Measurements from ENCODE around the gene ZMYND10.

Gene ZMYND10

DNA sequence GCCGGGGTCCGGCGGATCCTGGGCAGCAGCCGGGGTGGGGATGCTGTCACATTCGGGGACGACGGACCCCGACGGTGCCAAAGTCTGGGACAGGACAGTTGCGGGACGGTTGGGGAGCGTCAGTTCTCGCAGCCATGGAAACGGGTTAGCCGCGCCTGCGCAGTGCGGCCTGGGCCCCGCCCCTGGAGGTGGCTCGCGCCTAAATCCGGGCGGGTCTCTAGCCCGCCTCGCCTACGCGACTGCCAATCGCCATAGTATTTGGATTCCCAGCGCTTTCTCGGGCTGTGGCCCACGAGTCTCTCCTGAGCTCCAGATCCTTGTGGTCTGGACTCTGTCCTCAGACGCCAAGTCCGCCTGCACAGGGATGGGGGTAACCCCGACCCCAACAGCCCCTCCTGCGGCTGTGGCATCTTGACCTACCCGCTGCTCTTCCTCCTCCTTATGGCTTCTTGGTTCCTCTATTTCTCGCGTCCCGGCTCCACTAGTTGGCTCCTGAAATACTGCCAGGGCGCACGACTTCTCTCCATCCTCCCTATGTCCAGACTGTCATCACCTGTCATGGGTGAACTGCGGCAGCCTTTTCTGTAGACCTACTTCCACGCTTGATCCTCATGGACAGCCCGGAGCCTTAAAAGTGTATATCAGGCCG, at the start of gene ZMYND10:
ZMYND10 (minus strand) TSS at position 147 of the 649 bp plus-strand sequence. CDS start 153 bp downstream, outside the sequence.
- DNase-seq (ENCODE audit: low read depth in 2 of 2): peak; percentile 35 to 45

GRCh38 chr3:50393061-50393460, 47.5 kb upstream of the ZMYND10 start:
- DNase-seq (ENCODE audit: low read depth in 2 of 2): no peak

DNA sequence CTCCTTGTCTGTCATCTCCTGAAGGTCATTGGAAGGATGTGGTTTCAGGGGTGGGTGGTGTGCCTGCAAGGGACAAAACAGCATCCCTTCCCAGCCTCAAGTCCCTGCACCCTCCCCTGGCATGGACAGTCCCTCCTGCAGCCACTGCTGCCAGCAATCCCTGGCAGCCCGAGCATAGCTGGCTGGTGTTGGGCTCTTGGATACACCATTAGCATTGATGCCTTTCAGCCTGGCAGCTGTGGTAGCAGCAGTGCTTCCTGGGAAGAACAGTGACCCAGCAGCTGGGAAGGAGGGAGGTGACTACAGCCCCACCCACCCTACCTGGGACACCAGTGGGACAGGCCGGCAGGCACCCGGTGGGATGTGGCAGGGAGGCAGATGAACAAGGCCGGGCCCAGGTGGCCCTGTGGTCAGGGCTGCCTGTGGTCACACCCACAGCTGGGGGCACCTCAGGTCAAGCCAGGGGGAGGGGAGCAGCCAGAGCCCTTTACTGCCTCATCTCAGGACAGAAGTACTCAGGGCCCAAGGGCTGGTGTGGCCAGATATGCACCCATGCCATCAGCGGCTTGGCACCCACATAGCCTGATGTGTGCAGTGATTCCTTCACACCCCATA, 46.7 kb upstream of the ZMYND10 start:
- DNase-seq (ENCODE audit: low read depth in 2 of 2): no peak

DNA sequence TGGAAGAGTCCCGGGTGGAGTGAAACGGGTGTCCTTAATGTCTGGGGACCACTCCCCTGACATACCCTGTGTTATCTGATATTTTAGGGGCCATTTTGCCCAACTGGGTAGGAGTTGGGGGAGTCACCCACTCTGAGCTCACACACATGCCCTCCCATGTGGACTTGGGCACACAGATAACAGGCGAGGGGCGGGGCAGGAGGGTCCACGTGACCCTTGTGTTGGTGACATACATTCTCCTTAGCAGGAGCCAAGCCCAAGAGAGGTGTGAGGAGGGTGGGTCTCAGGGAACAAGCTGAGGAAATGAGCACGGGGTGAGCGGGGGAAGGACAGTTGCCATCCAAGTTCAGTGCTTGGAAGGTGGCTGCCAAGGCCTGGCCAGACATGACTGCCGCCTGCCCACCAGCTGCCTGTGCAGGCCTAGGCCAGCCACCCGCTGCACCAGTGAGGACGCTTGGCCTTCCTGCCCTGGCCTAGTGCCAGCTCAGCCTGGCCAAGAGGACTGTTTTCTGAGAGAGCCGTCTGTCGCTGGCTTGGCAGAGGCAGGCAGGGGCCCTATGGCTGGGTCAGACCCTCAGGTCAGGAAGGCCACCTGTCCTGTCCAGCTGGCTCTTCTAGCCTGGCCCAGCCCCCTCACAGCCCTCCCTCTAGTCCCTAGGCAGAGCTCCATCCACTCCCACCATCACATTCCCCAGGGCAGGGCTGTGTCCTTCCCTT, 45.1 kb upstream of the ZMYND10 start:
- no peak for DNase-seq (ENCODE audit: low read depth in 2 of 2)

DNA sequence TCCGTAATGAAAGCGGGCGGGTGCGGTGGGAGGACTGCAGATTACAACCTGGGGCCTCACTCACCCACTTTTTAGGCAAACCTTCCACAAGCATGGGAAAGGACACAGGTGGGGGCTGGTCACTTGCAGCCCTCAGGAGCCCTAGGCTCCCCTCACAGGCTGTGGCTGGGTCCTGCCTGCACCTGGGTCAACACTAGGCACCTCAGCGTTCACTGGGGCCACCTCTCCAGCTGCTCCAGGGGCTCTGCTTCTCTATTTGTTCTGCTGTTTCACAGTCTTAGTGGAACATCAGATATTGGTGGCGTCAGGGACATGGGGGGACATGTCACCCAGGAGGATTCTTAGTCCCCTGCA, 43.9 kb upstream of the ZMYND10 start:
- DNase-seq (ENCODE audit: low read depth in 2 of 2): no peak

DNA sequence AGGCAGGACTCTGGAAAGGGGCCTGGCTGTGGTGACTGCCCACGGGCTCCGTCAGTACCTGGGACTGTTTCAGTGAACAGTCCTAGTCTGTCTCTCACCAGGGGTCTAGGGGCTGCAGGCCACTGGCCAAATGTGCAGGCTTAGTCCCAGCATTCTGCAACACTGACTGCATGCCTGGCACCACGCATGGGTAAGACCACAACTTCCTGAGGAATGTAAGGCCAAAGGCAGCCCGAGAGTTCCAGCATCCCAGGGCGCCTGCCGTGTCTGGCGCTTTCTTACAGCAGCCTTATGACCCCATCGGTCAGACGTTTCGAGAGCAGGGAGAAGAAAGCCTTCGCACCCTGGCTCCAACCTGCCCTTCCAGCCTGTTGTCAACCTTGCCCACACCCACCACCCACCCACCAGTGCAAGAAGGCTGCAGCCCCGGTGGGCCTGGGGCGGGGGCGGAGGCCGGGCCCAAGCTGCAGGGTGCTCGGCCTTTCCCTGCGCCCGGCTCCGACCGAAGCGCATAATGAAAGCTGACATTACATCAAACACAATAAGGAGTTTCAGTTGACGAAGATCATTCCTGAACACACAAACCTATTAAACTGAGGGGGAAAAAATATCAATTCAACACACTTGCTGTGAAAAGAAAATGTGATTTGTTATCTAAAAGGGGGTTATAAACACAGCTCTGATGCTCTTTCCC, 43.3 kb upstream of the ZMYND10 start:
- DNase-seq (ENCODE audit: low read depth in 2 of 2): no peak

DNA sequence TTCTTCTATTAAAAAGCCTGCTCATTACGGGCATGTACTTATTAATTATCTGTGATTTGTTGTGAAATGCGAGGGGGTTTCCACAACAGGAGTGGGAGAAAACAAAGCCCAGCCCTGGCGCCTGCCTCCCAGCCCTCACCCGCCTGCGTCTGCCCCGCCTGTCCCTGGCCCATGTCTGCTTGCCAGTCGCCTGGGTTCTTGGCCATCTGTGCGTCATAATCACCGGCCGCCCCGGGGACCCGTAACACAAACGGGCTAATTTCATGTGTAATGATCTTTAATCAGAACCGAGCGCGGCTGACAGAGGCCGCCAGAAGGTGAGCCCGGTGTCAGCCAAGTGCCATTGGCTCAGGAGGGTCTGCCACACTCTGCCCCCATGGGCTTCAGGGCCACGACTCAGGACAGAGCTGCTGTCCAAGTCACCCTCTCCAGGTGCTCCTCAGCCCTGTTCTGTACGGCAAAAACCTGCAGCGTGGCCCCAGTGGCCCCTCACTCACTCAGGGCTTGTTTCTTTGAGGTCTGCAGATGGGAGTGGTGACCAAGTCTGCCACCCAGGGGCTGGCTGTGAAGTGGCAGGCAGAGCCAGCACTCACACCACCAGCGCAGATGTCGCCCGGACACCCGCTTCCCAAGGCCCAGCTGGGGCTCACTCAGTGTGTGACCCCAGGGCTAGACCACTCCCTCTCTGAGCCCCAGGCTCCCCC, 42.6 kb upstream of the ZMYND10 start:
- DNase-seq (ENCODE audit: low read depth in 2 of 2): no peak

GRCh38 chr3:50385754-50386153, 40.2 kb upstream of the ZMYND10 start:
- DNase-seq (ENCODE audit: low read depth in 2 of 2): no peak

DNA sequence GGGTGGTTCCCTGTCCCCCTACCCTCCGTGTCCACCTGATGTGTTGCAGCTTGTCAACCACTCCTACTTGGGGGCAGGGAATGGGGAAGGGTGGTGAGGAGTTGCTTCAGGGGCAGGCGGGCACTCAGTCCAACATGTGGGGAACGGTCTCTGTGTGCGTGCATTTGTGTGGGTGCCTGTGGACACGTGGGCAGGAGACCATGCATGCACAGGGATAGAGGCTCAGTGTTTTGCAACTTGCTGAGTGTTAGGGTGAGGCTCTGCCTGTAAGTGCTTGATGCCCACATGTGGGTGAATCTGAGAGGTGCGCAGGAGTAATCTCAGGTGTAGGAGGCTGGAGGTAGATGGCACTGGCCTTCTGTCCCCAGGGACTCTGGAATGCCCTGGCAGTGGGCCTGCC, 38.2 kb upstream of the ZMYND10 start:
- no peak for DNase-seq (ENCODE audit: low read depth in 2 of 2)

DNA sequence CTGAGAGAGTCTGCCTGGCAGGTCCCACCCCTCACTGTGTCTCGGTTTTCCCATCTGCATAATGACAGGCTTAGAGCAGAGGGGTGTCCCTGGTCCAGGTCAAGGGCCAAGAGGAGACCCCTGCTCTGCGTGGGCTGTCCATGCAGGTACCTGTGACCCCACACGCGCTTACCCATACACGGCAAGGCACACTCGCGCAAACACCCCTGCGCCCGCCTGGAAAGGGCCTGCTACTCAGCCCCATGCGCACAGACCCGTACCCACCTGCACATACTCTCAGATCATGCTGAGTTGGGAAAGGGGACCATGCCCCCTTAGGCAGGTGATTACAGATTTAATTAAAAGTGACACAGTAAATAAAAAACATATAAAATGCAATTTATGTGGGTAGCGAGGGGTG, 37.2 kb upstream of the ZMYND10 start:
- DNase-seq (ENCODE audit: low read depth in 2 of 2): no peak

GRCh38 chr3:50381383-50381782, 35.9 kb upstream of the ZMYND10 start:
- DNase-seq (ENCODE audit: low read depth in 2 of 2): no peak

- DNase-seq (ENCODE audit: low read depth in 2 of 2): no peak
These were observed 35.0 kb upstream of the ZMYND10 start for GRCh38 chr3:50380405-50381085.

GRCh38 chr3:50378757-50379156, 33.2 kb upstream of the ZMYND10 start:
- DNase-seq (ENCODE audit: low read depth in 2 of 2): no peak

- DNase-seq (ENCODE audit: low read depth in 2 of 2): no peak
These were observed 32.5 kb upstream of the ZMYND10 start for GRCh38 chr3:50378024-50378423.

GRCh38 chr3:50375258-50375931, 29.9 kb upstream of the ZMYND10 start:
- no peak for DNase-seq (ENCODE audit: low read depth in 2 of 2)

- DNase-seq (ENCODE audit: low read depth in 2 of 2): no peak
These were observed 29.1 kb upstream of the ZMYND10 start for GRCh38 chr3:50374363-50375257.

DNA sequence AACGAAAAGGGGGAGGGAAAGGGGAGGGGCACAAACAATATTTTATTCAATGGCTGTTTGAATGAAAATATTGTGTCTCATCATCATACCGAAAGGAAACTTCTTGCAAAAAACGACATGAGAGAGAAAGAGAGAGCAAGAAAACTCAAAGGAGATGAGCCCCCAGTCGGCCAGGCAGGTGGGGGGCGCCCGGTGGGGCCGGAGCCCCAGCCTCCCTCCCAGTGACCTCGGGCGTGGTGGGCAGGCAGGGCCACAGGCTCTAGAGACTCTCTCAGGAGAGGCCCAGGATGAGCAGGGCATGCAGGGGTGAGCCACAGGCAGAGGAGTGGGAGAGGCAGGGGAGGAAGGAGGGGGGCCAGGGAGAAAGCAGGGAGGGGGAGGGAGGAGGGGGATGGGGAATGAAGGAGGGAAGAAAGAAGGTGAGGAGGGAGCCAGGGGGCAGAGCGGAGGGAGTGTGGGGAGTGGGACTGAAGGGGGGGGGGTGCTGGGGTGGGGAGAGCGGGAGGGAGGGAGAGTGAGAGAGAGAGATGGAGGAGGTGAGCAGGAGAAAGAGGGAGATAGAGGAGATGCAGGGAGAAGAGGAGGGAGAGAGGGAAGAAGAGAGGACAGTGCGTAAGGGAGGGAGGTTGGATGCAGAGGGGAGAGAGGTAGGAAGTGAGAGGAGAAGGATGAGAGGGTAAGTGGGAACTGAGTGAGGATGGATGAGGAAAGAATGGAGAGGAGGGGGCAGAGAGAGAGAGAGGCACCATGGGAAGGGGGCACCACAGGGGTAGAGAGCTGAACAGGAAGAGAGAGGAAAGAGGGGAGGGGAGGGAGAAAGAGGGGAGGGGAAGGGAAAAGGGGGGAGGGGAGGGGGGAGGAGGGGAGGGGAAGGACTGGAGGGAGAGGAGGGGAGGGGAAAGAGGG, 27.9 kb upstream of the ZMYND10 start:
- DNase-seq (ENCODE audit: low read depth in 2 of 2): no peak

DNA sequence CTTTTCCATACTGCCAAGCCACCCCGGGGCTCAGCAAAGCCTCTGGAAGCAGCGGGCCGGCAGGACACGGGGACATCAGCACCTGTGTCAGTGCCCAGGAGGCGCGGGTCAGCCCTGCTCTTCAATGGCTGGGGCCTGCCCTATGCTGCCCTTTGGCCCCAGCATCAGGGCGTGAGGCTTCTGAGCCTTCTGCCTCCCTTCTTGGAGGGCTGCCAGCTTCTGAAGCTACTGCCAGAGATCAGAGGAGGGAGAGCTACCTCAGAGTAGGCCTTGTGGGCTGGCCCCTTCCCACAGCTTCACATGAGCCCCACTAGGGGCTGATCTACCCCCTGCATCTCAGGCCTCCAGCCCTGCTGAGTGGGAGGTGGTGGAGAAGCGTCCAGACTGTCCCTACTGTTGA, 26.8 kb upstream of the ZMYND10 start:
- DNase-seq (ENCODE audit: low read depth in 2 of 2): no peak
